H1 (cell line): ENCODE measurements around the gene UNC13C. TPM values are rescaled to one million over a fixed set of nuclear protein-coding genes. Genes with fewer than 3 reads are reported as not detected.

ENCODE experiments used
- CTCF ChIA-PET: fragments of 300-600 bp; sonication (Branson Sonifier 250); formaldehyde crosslinking; loops from one replicate; lab custom pipeline; 2021; ENCODE audit not compliant: partially characterized antibody; lab: Charles Lee
- POLR2A ChIA-PET: fragments of 300-600 bp; sonication (Branson Sonifier 250); formaldehyde crosslinking; loops from one replicate; lab custom pipeline; 2021; ENCODE audit warnings: inconsistent platforms; ENCODE audit not compliant: partially characterized antibody; lab: Charles Lee
- DNase-seq, 2 experiments: peaks; one replicate each; pipeline versions ENCODE4 v3.0.0 to v3.0.0-alpha.2; 2010 to 2022; ENCODE audit warnings: low spot score in 2 of 2, low read depth in 1 of 2, mixed read lengths in 1 of 2
- FAIRE-seq: peaks from 2 replicates; lab custom pipeline; 2011; peaks lifted over from hg19 to GRCh38; lab: Jason Lieb, UNC
- H2AFZ ChIP-seq: 2 replicates; pipeline ENCODE4 v1.8.1; 2012; ENCODE audit warnings: low read length, inconsistent platforms
- H2AK5ac ChIP-seq: 2 replicates; pipeline ENCODE4 v1.6.1; 2013; ENCODE audit warnings: low read depth, low read length
- H2BK120ac ChIP-seq: replicated peaks from 2 replicates; pipeline ENCODE3; 2013; ENCODE audit warnings: low read depth, low read length, inconsistent platforms
- H2BK12ac ChIP-seq: 2 replicates; pipeline ENCODE4 v1.6.1; 2013; ENCODE audit warnings: low read depth, low read length
- H2BK15ac ChIP-seq: 2 replicates; pipeline ENCODE4 v1.6.1; 2013; ENCODE audit warnings: low read length
- H2BK20ac ChIP-seq: 2 replicates; pipeline ENCODE4 v1.6.1; 2013; ENCODE audit warnings: low read length
- H2BK5ac ChIP-seq: 2 replicates; pipeline ENCODE4 v1.6.1; 2013; ENCODE audit warnings: low read depth, low read length
- H3K14ac ChIP-seq: 2 replicates; pipeline ENCODE4 v1.6.1; 2013; ENCODE audit warnings: inconsistent platforms; ENCODE audit not compliant: insufficient read length
- H3K18ac ChIP-seq: 2 replicates; pipeline ENCODE4 v1.6.1; 2013; ENCODE audit warnings: low read length; ENCODE audit errors: extremely low read depth
- H3K23ac ChIP-seq: 2 replicates; pipeline ENCODE4 v1.6.1; 2013; ENCODE audit warnings: inconsistent platforms; ENCODE audit not compliant: insufficient read length
- H3K23me2 ChIP-seq: 2 replicates; pipeline ENCODE4 v1.6.1; 2013; ENCODE audit warnings: low read depth, low read length
- H3K27ac ChIP-seq: 2 replicates; pipeline ENCODE4 v1.6.1; 2011; ENCODE audit warnings: low read depth, low read length, inconsistent platforms
- H3K27me3 ChIP-seq, 4 experiments: replicated peaks in 1 of 4; 1 replicate in 1 of 4; 2 replicates in 3 of 4; pipeline versions ENCODE4 v1.6.1 to v1.8.1; 2011 to 2013; ENCODE audit warnings: low read length in 3 of 4, mild to moderate bottlenecking in 3 of 4, inconsistent platforms in 2 of 4, mixed read lengths in 2 of 4, moderate library complexity in 1 of 4; ENCODE audit not compliant: control insufficient read depth in 3 of 4, insufficient read depth in 3 of 4; ENCODE audit errors: extremely low read depth in 1 of 4
- H3K36me3 ChIP-seq, 4 experiments: 2 replicates each; pipeline versions ENCODE4 v1.6.1 to v1.8.1; 2011 to 2013; ENCODE audit warnings: mild to moderate bottlenecking in 4 of 4, low read length in 3 of 4, moderate library complexity in 2 of 4, control low read depth in 1 of 4, inconsistent platforms in 1 of 4; ENCODE audit not compliant: insufficient read depth in 4 of 4, control insufficient read depth in 2 of 4
- H3K4ac ChIP-seq: replicated peaks from 2 replicates; pipeline ENCODE3; 2013; ENCODE audit warnings: low read length, low read depth, mixed read lengths, inconsistent platforms; ENCODE audit not compliant: insufficient read length
- H3K4me1 ChIP-seq, 4 experiments: replicated peaks in 1 of 4; 1 replicate in 1 of 4; 2 replicates in 3 of 4; pipeline versions ENCODE4 v1.6.1 to v1.8.1; 2011 to 2013; ENCODE audit warnings: low read length in 3 of 4, inconsistent platforms in 2 of 4, mixed read lengths in 1 of 4; ENCODE audit not compliant: insufficient read depth in 4 of 4, control insufficient read depth in 3 of 4
- H3K4me2 ChIP-seq, 2 experiments: 2 replicates each; pipeline versions ENCODE4 v1.6.1 to v1.8.1; 2011 to 2013; ENCODE audit warnings: low read depth in 2 of 2, low read length in 2 of 2, control low read depth in 1 of 2, inconsistent platforms in 1 of 2, mild to moderate bottlenecking in 1 of 2; ENCODE audit not compliant: insufficient read depth in 1 of 2
- H3K4me3 ChIP-seq, 4 experiments: fragments of 200-600, 300-600 bp in 1 of 4; sonication (generic), shearing (Covaris generic), sonication (Bioruptor Twin) in 1 of 4; 2 replicates each; pipeline versions ENCODE4 v1.5.1 to v1.8.1; 2011 to 2016; ENCODE audit warnings: low read length in 4 of 4, low read depth in 3 of 4, control low read depth in 2 of 4, inconsistent platforms in 2 of 4, mild to moderate bottlenecking in 2 of 4, mixed read lengths in 1 of 4, moderate library complexity in 1 of 4; ENCODE audit not compliant: insufficient read depth in 2 of 4; ENCODE audit errors: extremely low read depth in 1 of 4
- H3K56ac ChIP-seq: replicated peaks from 2 replicates; pipeline ENCODE3; 2013; ENCODE audit warnings: low read depth, mild to moderate bottlenecking, mixed read lengths, low read length, inconsistent platforms; ENCODE audit not compliant: insufficient read length
- H3K79me1 ChIP-seq: 2 replicates; pipeline ENCODE4 v1.6.1; 2013; ENCODE audit warnings: low read depth, low read length, control low read depth
- H3K79me2 ChIP-seq, 2 experiments: 2 replicates each; pipeline versions ENCODE4 v1.6.1 to v1.8.1; 2012 to 2013; ENCODE audit warnings: low read length in 2 of 2, mild to moderate bottlenecking in 2 of 2, inconsistent platforms in 1 of 2; ENCODE audit not compliant: insufficient read depth in 2 of 2, control insufficient read depth in 1 of 2
- H3K9ac ChIP-seq, 4 experiments: replicated peaks in 1 of 4; 1 replicate in 1 of 4; 2 replicates in 3 of 4; pipeline versions ENCODE4 v1.6.1 to v1.8.1; 2011 to 2013; ENCODE audit warnings: low read depth in 3 of 4, low read length in 3 of 4, control low read depth in 2 of 4, mild to moderate bottlenecking in 2 of 4, moderate library complexity in 2 of 4, inconsistent platforms in 1 of 4; ENCODE audit errors: extremely low read depth in 1 of 4
- H3K9me3 ChIP-seq, 2 experiments: 2 replicates each; pipeline versions ENCODE4 v1.6.1 to v1.8.1; 2012 to 2013; ENCODE audit warnings: mild to moderate bottlenecking in 2 of 2, moderate library complexity in 2 of 2, control low read depth in 1 of 2, inconsistent platforms in 1 of 2, low read depth in 1 of 2, low read length in 1 of 2, mixed read lengths in 1 of 2; ENCODE audit not compliant: insufficient read depth in 2 of 2
- H4K20me1 ChIP-seq, 2 experiments: replicated peaks in 1 of 2; 2 replicates each; pipeline versions ENCODE3 to v1.8.1; 2011 to 2013; ENCODE audit warnings: inconsistent platforms in 2 of 2, low read length in 2 of 2, mild to moderate bottlenecking in 1 of 2; ENCODE audit not compliant: insufficient read depth in 2 of 2, control insufficient read depth in 1 of 2
- H4K5ac ChIP-seq: 2 replicates; pipeline ENCODE4 v1.6.1; 2013; ENCODE audit warnings: low read length, low read depth, mixed read lengths, inconsistent platforms; ENCODE audit not compliant: insufficient read length
- H4K8ac ChIP-seq: 2 replicates; pipeline ENCODE4 v1.8.0; 2013; ENCODE audit warnings: mild to moderate bottlenecking, moderate library complexity, low read length, inconsistent platforms; ENCODE audit not compliant: insufficient read depth; ENCODE audit errors: extremely low read depth
- H4K91ac ChIP-seq: replicated peaks from 2 replicates; pipeline ENCODE3; 2013; ENCODE audit warnings: low read length, mixed read lengths, inconsistent platforms; ENCODE audit not compliant: insufficient read length
- ASH2L ChIP-seq: fragments of 200-600, 300-600 bp; sonication (generic); IDR thresholded peaks from one replicate; pipeline ENCODE4 v1.7.1; 2017; ENCODE audit warnings: low read length
- CBX8 ChIP-seq: fragments of 300-800, 300-1000 bp; sonication (generic); IDR thresholded peaks from 2 replicates; pipeline ENCODE4 v1.7.1; 2016; ENCODE audit warnings: low read depth, low read length, borderline replicate concordance
- CTCF ChIP-seq, 3 experiments: IDR thresholded peaks; 1 replicate in 2 of 3; 2 replicates in 1 of 3; pipeline versions ENCODE4 v1.5.1 to v1.6.1; 2011; ENCODE audit warnings: low read length in 3 of 3, mild to moderate bottlenecking in 3 of 3, inconsistent platforms in 2 of 3, low read depth in 1 of 3, moderate library complexity in 1 of 3; ENCODE audit not compliant: insufficient read depth in 1 of 3; ENCODE audit errors: control extremely low read depth in 1 of 3
- EP300 ChIP-seq, 2 experiments: IDR thresholded peaks; 1 replicate in 1 of 2; 2 replicates in 1 of 2; pipeline ENCODE4 v1.6.1; 2011 to 2012; ENCODE audit warnings: low read depth in 2 of 2, low read length in 2 of 2, mild to moderate bottlenecking in 2 of 2, borderline replicate concordance in 1 of 2, inconsistent platforms in 1 of 2, moderate library complexity in 1 of 2
- GABPA ChIP-seq: IDR thresholded peaks from 2 replicates; pipeline ENCODE4 v1.6.1; 2011; ENCODE audit warnings: mild to moderate bottlenecking, low read length, moderate library complexity, borderline replicate concordance; ENCODE audit not compliant: insufficient read depth
- KDM5A ChIP-seq: fragments of 200-600 bp; IDR thresholded peaks from 2 replicates; pipeline ENCODE4 v1.7.1; 2012; ENCODE audit warnings: mild to moderate bottlenecking, low read length, inconsistent platforms, mixed read lengths
- NANOG ChIP-seq: IDR thresholded peaks from 2 replicates; pipeline ENCODE4 v1.6.1; 2011; ENCODE audit warnings: low read length, low read depth, mild to moderate bottlenecking, inconsistent platforms; ENCODE audit not compliant: insufficient read depth, poor library complexity, severe bottlenecking
- POU5F1 ChIP-seq: IDR thresholded peaks from 2 replicates; pipeline ENCODE4 v1.6.1; 2011; ENCODE audit warnings: low read depth, mild to moderate bottlenecking, low read length, moderate library complexity
- RBBP5 ChIP-seq: IDR thresholded peaks from 2 replicates; pipeline ENCODE4 v1.7.1; 2012; ENCODE audit warnings: low read depth, mild to moderate bottlenecking, inconsistent platforms, low read length, moderate library complexity, borderline replicate concordance
- RFX5 ChIP-seq: IDR thresholded peaks from 2 replicates; pipeline ENCODE4 v1.6.1; 2011; ENCODE audit warnings: low read depth, low read length, improper control_type of control experiment, borderline replicate concordance
- TAF7 ChIP-seq: optimal IDR thresholded peaks from 2 replicates; pipeline ENCODE3; 2011; ENCODE audit warnings: low read depth, mild to moderate bottlenecking, inconsistent platforms, low read length, moderate library complexity, borderline replicate concordance
- TBP ChIP-seq: IDR thresholded peaks from 2 replicates; pipeline ENCODE4 v1.6.1; 2011; ENCODE audit warnings: low read depth, low read length, improper control_type of control experiment
- whole genome bisulfite sequencing, 2 experiments: shearing (Covaris generic) in 1 of 2; methylation state at CpG; one replicate each; pipeline versions ENCODE4 v1.1.6 to v1.1.7; 2013 to 2015; ENCODE audit warnings: low lambda C conversion rate in 2 of 2, mixed read lengths in 2 of 2, inconsistent platforms in 1 of 2, low coverage in 1 of 2, missing lambda C conversion rate in 1 of 2; ENCODE audit not compliant: insufficient replicate concordance in 2 of 2, insufficient coverage in 1 of 2, insufficient read length in 1 of 2; ENCODE audit errors: extremely low coverage in 1 of 2, missing lambda C conversion rate in 1 of 2; 5-methylcytosine and 5-hydroxymethylcytosine counted together
- polyA plus RNA-seq, 7 experiments: library from polyadenylated mRNA; depleted of rRNA in 3 of 7; stranded (reverse) in 5 of 7; unstranded in 2 of 7; fragments of >200 nt in 5 of 7; fragments of 200-250 nt in 2 of 7; gene quantifications; 1 replicate in 5 of 7; 2 replicates in 1 of 7; 4 replicates in 1 of 7; pipeline versions ENCODE4 v1.2.1 to v1.2.3, GENCODE V29; 2011 to 2013; ENCODE audit warnings: missing spikeins in 2 of 7, mixed read lengths in 2 of 7
- total RNA-seq: library from RNA; stranded (reverse); fragmentation: NEBNext Ultra II Directional; extraction: Animal tissue kit (Norgen Biotek cat#: 25700); gene quantifications from 2 replicates; pipeline ENCODE4 v1.2.1, GENCODE V29; 2021

UNC13C gene
- total and polyA plus RNA-seq, 2 of the 8 experiments (the other 6 are each of a cell fraction or from before 2014, with no cell fraction given) = 0.02 to 0.13 TPM

- H3K4ac ChIP-seq = no peak overlapping the region
- H3K4me2 ChIP-seq = no peak overlapping the region
- no peak overlapping the region for H4K8ac ChIP-seq
- no peak overlapping the region for H2BK15ac ChIP-seq
- H3K4me1 ChIP-seq = no peaks in the 10 kb centered on the region
- H2AK5ac ChIP-seq = no peak overlapping the region
- H4K91ac ChIP-seq = no peak overlapping the region
- H2AFZ ChIP-seq = no peak overlapping the region
- no peak overlapping the region for H3K27ac ChIP-seq
- no peak overlapping the region for H2BK120ac ChIP-seq
- no peaks in the 10 kb centered on the region for H3K79me1 ChIP-seq
- POLR2A ChIA-PET = no interaction called here
- no peaks in the 10 kb centered on the region for H3K79me2 ChIP-seq
- no peaks in the 10 kb centered on the region for H3K23me2 ChIP-seq
- H4K20me1 ChIP-seq = no peaks in the 10 kb centered on the region
- CTCF ChIA-PET = no interaction called here
- WGBS, 2 experiments = 91% methylated on average over 6 of the region's 6 CpGs; no CpG with 5 or more reads in 1 of the 2 experiments
- no peak overlapping the region for H3K18ac ChIP-seq
- DNase-seq (no peak), FAIRE-seq (no peak)
- H3K9ac ChIP-seq = no peak overlapping the region
- H3K36me3 ChIP-seq = no peaks in the 10 kb centered on the region
- H3K23ac ChIP-seq = no peak overlapping the region
- H3K4me3 ChIP-seq = no peak overlapping the region
- no peak overlapping the region for H2BK5ac ChIP-seq
- peaks cover 2 to 3% of the 10 kb centered on the region in 2 experiments; a peak in 2 of 4 replicates for H3K9me3 ChIP-seq
- no peak overlapping the region for H4K5ac ChIP-seq
- H2BK20ac ChIP-seq = no peak overlapping the region
- H2BK12ac ChIP-seq = no peak overlapping the region
- no peaks in the 10 kb centered on the region for H3K27me3 ChIP-seq
- no peak overlapping the region for H3K14ac ChIP-seq
- H3K56ac ChIP-seq = no peak overlapping the region
- TF ChIP-seq CTCF (IDR thresholded peaks at IDR 0.05; ENCODE audit: control extremely low read depth in 1 of 3, insufficient read depth in 1 of 3, low read depth in 1 of 3, low read length in 3 of 3) (no peak), TBP (no peak), POU5F1 (no peak), GABPA (no peak), NANOG (no peak), ASH2L (no peak), EP300 (IDR thresholded peaks at IDR 0.05; ENCODE audit: borderline replicate concordance in 1 of 2, low read depth in 2 of 2, low read length in 2 of 2) (no peak), KDM5A (no peak), CBX8 (no peak), RBBP5 (no peak), RFX5 (no peak), TAF7 (no peak)
Measured at GRCh38 chr15:54540721-54541120, 562.5 kb downstream of the UNC13C start.
